Suppressor macrophage treated with lipopolysaccharide for 4 hours (primary cell): Measurements from ENCODE around the gene WDR5B.

ENCODE experiments used
- DNase-seq: peaks from one replicate; pipeline ENCODE4 v3.0.0-alpha.2; 2020

The WDR5B gene

DNA sequence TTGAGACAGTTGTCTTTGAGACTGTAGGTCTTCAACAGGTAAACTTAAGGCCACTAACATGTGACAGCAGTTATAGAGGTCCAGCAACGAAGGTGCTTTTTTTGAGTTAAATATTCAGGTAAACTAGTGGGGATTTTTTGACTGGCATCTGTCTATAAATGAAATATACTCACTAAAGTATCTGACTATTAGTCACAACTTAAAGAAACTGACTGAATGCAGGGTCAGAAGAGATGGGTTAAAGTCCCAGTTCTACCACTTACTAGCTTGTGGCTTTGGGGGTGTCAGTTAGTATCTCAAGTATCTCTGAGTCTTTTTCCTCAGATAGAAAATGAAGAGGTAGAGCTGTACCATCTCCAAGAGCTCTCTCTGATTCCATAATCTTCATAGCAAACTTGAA, 50.8 kb downstream of the WDR5B start:
- no peak for DNase-seq

DNA sequence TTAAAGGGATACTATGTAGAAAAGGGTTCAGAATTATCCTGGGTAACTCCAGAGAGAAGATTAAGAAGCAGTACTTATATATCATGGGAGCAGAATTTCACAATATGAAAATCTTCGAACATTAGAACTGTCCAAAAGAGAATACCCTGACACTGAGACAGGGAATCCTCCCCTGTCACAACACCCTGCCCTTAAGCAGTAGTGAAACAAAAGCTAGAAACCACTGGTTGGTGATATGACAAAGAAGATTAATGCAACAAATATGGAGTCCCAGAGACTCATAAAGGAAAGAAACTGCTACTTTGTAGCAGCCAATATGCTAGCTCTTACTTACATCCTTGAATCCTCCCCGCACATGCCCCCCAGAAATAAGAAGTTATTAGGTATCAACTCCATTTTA, 51.4 kb downstream of the WDR5B start:
- DNase-seq: peak; percentile 25
